A673 (cell line): ENCODE measurements around the gene HES7. TPM values are rescaled to one million over a fixed set of nuclear protein-coding genes. Genes with fewer than 3 reads are reported as not detected.
A peak's percentile ranks its signal among the peaks of the same experiment; 100 is the strongest.
"Not testable (repeated sequence)": the region's sequence is repeated elsewhere in the genome, so short reads cannot be mapped to it uniquely, and the experiment has no call there.

ENCODE experiments used
- BruUV-seq: library from RNA; stranded (reverse); fragments of 400-500 nt; replicated peaks from 2 replicates; lab custom pipeline; 2021; lab: Mats Ljungman, UMichigan
- CTCF ChIA-PET: fragments of 300-600 bp; sonication (Branson Sonifier 250); formaldehyde crosslinking; loops from one replicate; lab custom pipeline; 2022; ENCODE audit warnings: antibody characterized with exemption; lab: Charles Lee
- POLR2A ChIA-PET: fragments of 300-600 bp; sonication (Branson Sonifier 250); formaldehyde crosslinking; loops from one replicate; lab custom pipeline; 2022; ENCODE audit warnings: antibody characterized with exemption; ENCODE audit not compliant: low non-redundant PET; lab: Charles Lee
- DNase-seq: peaks from one replicate; pipeline ENCODE4 v3.0.0-alpha.2; 2015; ENCODE audit warnings: low spot score
- H3K27ac ChIP-seq: fragments of 200-600 bp; sonication (generic); 2 replicates; pipeline ENCODE4 v1.5.1; 2016; ENCODE audit warnings: mixed run types, low read depth, mild to moderate bottlenecking, mixed read lengths, antibody characterized with exemption, low read length; ENCODE audit not compliant: poor library complexity, severe bottlenecking
- H3K27me3 ChIP-seq: fragments of 200-600 bp; sonication (generic); replicated peaks from 2 replicates; pipeline ENCODE4 v1.6.1; 2017; ENCODE audit warnings: mixed run types, low read depth, mild to moderate bottlenecking, mixed read lengths, antibody characterized with exemption, low read length; ENCODE audit not compliant: insufficient read depth, poor library complexity
- H3K36me3 ChIP-seq: fragments of 200-600 bp; sonication (generic); 2 replicates; pipeline ENCODE4 v1.6.1; 2016; ENCODE audit warnings: mixed run types, mild to moderate bottlenecking, mixed read lengths, antibody characterized with exemption, low read length; ENCODE audit not compliant: insufficient read depth, poor library complexity, severe bottlenecking
- H3K4me1 ChIP-seq: fragments of 200-600 bp; sonication (generic); 2 replicates; pipeline ENCODE4 v1.6.1; 2017; ENCODE audit warnings: mixed run types, mild to moderate bottlenecking, mixed read lengths, antibody characterized with exemption, low read length; ENCODE audit not compliant: insufficient read depth, poor library complexity, severe bottlenecking
- H3K4me3 ChIP-seq: fragments of 200-600 bp; sonication (generic); 2 replicates; pipeline ENCODE4 v1.5.1; 2016; ENCODE audit warnings: low read depth, mixed run types, mild to moderate bottlenecking, mixed read lengths, low read length; ENCODE audit not compliant: poor library complexity, severe bottlenecking
- H3K9me3 ChIP-seq: fragments of 200-600 bp; sonication (generic); 2 replicates; pipeline ENCODE4 v1.6.1; 2016; ENCODE audit warnings: mixed run types, low read depth, mild to moderate bottlenecking, mixed read lengths, antibody characterized with exemption, low read length; ENCODE audit not compliant: poor library complexity, severe bottlenecking
- CTCF ChIP-seq: fragments of 300-800, 200-600 bp; sonication (generic); conservative IDR thresholded peaks from 2 replicates; pipeline ENCODE4 v1.5.1; 2017; ENCODE audit warnings: low read depth, mild to moderate bottlenecking, antibody characterized with exemption, low read length, moderate library complexity, mixed read lengths
- EZH2 ChIP-seq: fragments of 200-600 bp; sonication (generic); IDR thresholded peaks from 2 replicates; pipeline ENCODE4 v1.6.1; 2017; ENCODE audit warnings: borderline replicate concordance, low read depth, mild to moderate bottlenecking, mixed read lengths, antibody characterized with exemption, low read length; ENCODE audit not compliant: poor library complexity, severe bottlenecking
- intact Hi-C: fragments of 100-400 bp; cut with micrococcal nuclease; formaldehyde crosslinking; loops from one replicate; pipeline ENCODE4 v1.10.0; 2022; ENCODE audit not compliant: unreplicated experiment
- total RNA-seq: library from RNA; stranded (reverse); gene quantifications from 2 replicates; pipeline ENCODE4 v1.2.3, GENCODE V29; 2021

HES7 gene
- total RNA-seq, 1 experiment from 2014 or later, result 1.7 TPM

- no peak for TF ChIP-seq EZH2
- TF ChIP-seq CTCF, result peak; percentile 94
- H3K27me3 ChIP-seq, result peaks cover 12% of the 10 kb centered on the region
- no TSS peak for BruUV-seq
- no peak overlapping the region for H3K27ac ChIP-seq
- no peaks in the 10 kb centered on the region for H3K36me3 ChIP-seq
- intact Hi-C loops, result loop anchor here (5.0 kb wide), 2 partner anchors 38 to 223 kb away; partner anchors contain the start of gene ALOXE3
- DNase-seq, result peak; percentile 80
- ChIA-PET POLR2A (interaction anchor here (0.6 kb wide), 1 partner anchor 22 kb away, joined by 4 read pairs; no protein-coding TSS in a partner anchor), CTCF (interaction anchor here (0.5 to 1.0 kb wide), 7 partner anchors 13 to 424 kb away, joined by 3 to 17 read pairs (median 4); partner anchors contain the start of gene CTC1)
- H3K9me3 ChIP-seq, result no peaks in the 10 kb centered on the region
- no peaks in the 10 kb centered on the region for H3K4me1 ChIP-seq
- H3K4me3 ChIP-seq, result peak overlapping the region; percentile 53
Observed at GRCh38 chr17:8079291-8080207, 44.4 kb downstream of the HES7 start.

- H3K4me3 ChIP-seq, intact Hi-C loops, H3K9me3 ChIP-seq, H3K4me1 ChIP-seq, H3K36me3 ChIP-seq, BruUV-seq, DNase-seq, H3K27ac ChIP-seq, CTCF ChIA-PET: not testable (repeated sequence)
- POLR2A ChIA-PET, result interaction anchor here (0.7 kb wide), 1 partner anchor 17 kb away, joined by 21 read pairs; no protein-coding TSS in a partner anchor
- peaks cover 24% of the 10 kb centered on the region for H3K27me3 ChIP-seq
Observed at GRCh38 chr17:8077939-8078338, 46.0 kb downstream of the HES7 start.

GRCh38 chr17:8076502-8077266, 47.2 kb downstream of the HES7 start:
- Histone ChIP-seq H3K27ac (no peak overlapping the region), H3K36me3 (no peaks in the 10 kb centered on the region), H3K4me1 (peaks cover 5% of the 10 kb centered on the region), H3K4me3 (no peak overlapping the region), H3K27me3 (peaks cover 31% of the 10 kb centered on the region), H3K9me3 (no peaks in the 10 kb centered on the region)
- TF ChIP-seq EZH2, result no peak
- no peak for TF ChIP-seq CTCF
- no peak for DNase-seq
- CTCF ChIA-PET, result no interaction called here
- BruUV-seq, result no TSS peak
- intact Hi-C loops, result no loop called here
- POLR2A ChIA-PET, result no interaction called here
